ENCODE results near the gene KCTD4. TPM values are rescaled to one million over a fixed set of nuclear protein-coding genes. Genes with fewer than 3 reads are reported as not detected.

Gene KCTD4
- total and polyA plus RNA-seq, 9 donors = not detected

- intact Hi-C loops (cut with DNase I) = loop anchor here in 1 of 4 donors (10.0 kb wide), 1 partner anchor 78 kb away; no protein-coding TSS in a partner anchor
- Histone ChIP-seq H3K36me3 (no peaks in the 10 kb centered on the region), H3K27me3 (no peaks in the 10 kb centered on the region), H3K4me3 (no peak overlapping the region), H3K27ac (peak overlapping the region in 1 of 2 donors; percentile 33), H3K9me3 (no peaks in the 10 kb centered on the region), H3K4me1 (ENCODE audit: insufficient read depth) (peaks cover 2% of the 10 kb centered on the region)
- no peak for TF ChIP-seq EP300 (IDR thresholded peaks at IDR 0.05)
- TF ChIP-seq CTCF (IDR thresholded peaks at IDR 0.05) = no peak
- TF ChIP-seq POLR2A (IDR thresholded peaks at IDR 0.05) = no peak
- no peak for DNase-seq
- WGBS, 3 donors = 10 to 30% (median 30%) methylated on average over 1 of the region's 1 CpG
Observed at GRCh38 chr13:45196622-45197021, 4.2 kb downstream of the KCTD4 start.

- Histone ChIP-seq H3K27ac (peak overlapping the region in 1 of 2 donors; percentile 33), H3K27me3 (no peaks in the 10 kb centered on the region), H3K4me3 (no peak overlapping the region), H3K4me1 (ENCODE audit: insufficient read depth) (peaks cover 2% of the 10 kb centered on the region), H3K9me3 (no peaks in the 10 kb centered on the region), H3K36me3 (no peaks in the 10 kb centered on the region)
- intact Hi-C loops (cut with DNase I) = loop anchor here in 1 of 4 donors (10.0 kb wide), 1 partner anchor 79 kb away; no protein-coding TSS in a partner anchor
- 5 to 14% (median 6%) methylated on average over 3 of the region's 3 CpGs for WGBS, 3 donors
- DNase-seq = no peak
- TF ChIP-seq POLR2A (IDR thresholded peaks at IDR 0.05) (no peak), CTCF (IDR thresholded peaks at IDR 0.05) (no peak), EP300 (IDR thresholded peaks at IDR 0.05) (no peak)
Observed at GRCh38 chr13:45196096-45196495, 4.7 kb downstream of the KCTD4 start.

- intact Hi-C loops (cut with DNase I) = loop anchor here in 1 of 4 donors (10.0 kb wide), 1 partner anchor 79 kb away; no protein-coding TSS in a partner anchor
- Histone ChIP-seq H3K27me3 (no peaks in the 10 kb centered on the region), H3K36me3 (no peaks in the 10 kb centered on the region), H3K27ac (no peak overlapping the region), H3K4me1 (ENCODE audit: insufficient read depth) (peaks cover 2% of the 10 kb centered on the region), H3K4me3 (no peak overlapping the region), H3K9me3 (no peaks in the 10 kb centered on the region)
- WGBS, 3 donors = 87 to 93% (median 92%) methylated on average over 1 of the region's 1 CpG
- DNase-seq = no peak
- TF ChIP-seq EP300 (IDR thresholded peaks at IDR 0.05) (no peak), CTCF (IDR thresholded peaks at IDR 0.05) (no peak), POLR2A (IDR thresholded peaks at IDR 0.05) (no peak)
Observed at GRCh38 chr13:45195421-45195820, 5.4 kb downstream of the KCTD4 start.

GRCh38 chr13:45194081-45194939 lies 6.5 kb downstream of the KCTD4 start:
- no peaks in the 10 kb centered on the region for H3K36me3 ChIP-seq
- H3K4me3 ChIP-seq = no peak overlapping the region
- H3K27me3 ChIP-seq = no peaks in the 10 kb centered on the region
- peaks cover 2% of the 10 kb centered on the region for H3K4me1 ChIP-seq (ENCODE audit: insufficient read depth)
- intact Hi-C loops (cut with DNase I) = loop anchor here in 1 of 4 donors (10.0 kb wide), 1 partner anchor 80 kb away; no protein-coding TSS in a partner anchor
- WGBS, 3 donors = 47 to 67% (median 51%) methylated on average over 15 of the region's 15 CpGs
- H3K27ac ChIP-seq = no peak overlapping the region
- TF ChIP-seq CTCF (IDR thresholded peaks at IDR 0.05) (no peak), EP300 (IDR thresholded peaks at IDR 0.05) (no peak), POLR2A (IDR thresholded peaks at IDR 0.05) (no peak)
- peak; percentile 24 to 55 (median 52) for DNase-seq
- no peaks in the 10 kb centered on the region for H3K9me3 ChIP-seq
